ENCODE data around the gene WDR72.
"Not testable (repeated sequence)": the region's sequence is repeated elsewhere in the genome, so short reads cannot be mapped to it uniquely, and the experiment has no call there.

The WDR72 gene

GRCh38 chr15:53759411-53759931 is at the start of gene WDR72:
Gene WDR72, minus strand, starts transcription at chr15:53759663. Its CDS starts 26,514 bp downstream, at chr15:53733149.
- DNase-seq (ENCODE audit: low read depth, low spot score), result no peak
- no peak within 1 kb of the TSS for H3K27ac ChIP-seq

- no peak overlapping the region for H3K27ac ChIP-seq
- DNase-seq (ENCODE audit: low read depth, low spot score), result no peak
Observed at GRCh38 chr15:53808058-53808706, 48.7 kb upstream of the WDR72 start.

GRCh38 chr15:53807501-53807900 is 48.0 kb upstream of the WDR72 start:
- H3K27ac ChIP-seq, result no peak overlapping the region

GRCh38 chr15:53802672-53803071 is 43.2 kb upstream of the WDR72 start:
- H3K27ac ChIP-seq, result no peak overlapping the region

More at GRCh38 chr15:53807501-53807900, 48.0 kb upstream of the WDR72 start:
- DNase-seq (ENCODE audit: low read depth, low spot score), result no peak

GRCh38 chr15:53791581-53791980 is 32.1 kb upstream of the WDR72 start:
- no peak for DNase-seq (ENCODE audit: low read depth, low spot score)

More at GRCh38 chr15:53802672-53803071, 43.2 kb upstream of the WDR72 start:
- no peak for DNase-seq (ENCODE audit: low read depth, low spot score)

GRCh38 chr15:53789654-53790375 is 30.4 kb upstream of the WDR72 start:
- H3K27ac ChIP-seq, result no peak overlapping the region
- DNase-seq (ENCODE audit: low read depth, low spot score), result no peak

More at GRCh38 chr15:53791581-53791980, 32.1 kb upstream of the WDR72 start:
- no peak overlapping the region for H3K27ac ChIP-seq

GRCh38 chr15:53786401-53786800 is 26.9 kb upstream of the WDR72 start:
- no peak overlapping the region for H3K27ac ChIP-seq
- no peak for DNase-seq (ENCODE audit: low read depth, low spot score)

GRCh38 chr15:53785241-53785640 is 25.8 kb upstream of the WDR72 start:
- not testable (repeated sequence) for H3K27ac ChIP-seq; DNase-seq (ENCODE audit: low read depth, low spot score)

- H3K27ac ChIP-seq, result no peak overlapping the region
- no peak for DNase-seq (ENCODE audit: low read depth, low spot score)
Observed at GRCh38 chr15:53762916-53763315, 3.5 kb upstream of the WDR72 start.

GRCh38 chr15:53758412-53758811 is 1.1 kb downstream of the WDR72 start:
- DNase-seq (ENCODE audit: low read depth, low spot score), result no peak
- H3K27ac ChIP-seq, result no peak overlapping the region

- no peak overlapping the region for H3K27ac ChIP-seq
- no peak for DNase-seq (ENCODE audit: low read depth, low spot score)
Observed at GRCh38 chr15:53757906-53758305, 1.6 kb downstream of the WDR72 start.

- no peak for DNase-seq (ENCODE audit: low read depth, low spot score)
- H3K27ac ChIP-seq, result no peak overlapping the region
Observed at GRCh38 chr15:53753813-53754212, 5.7 kb downstream of the WDR72 start.

- no peak for DNase-seq (ENCODE audit: low read depth, low spot score)
- H3K27ac ChIP-seq, result no peak overlapping the region
Observed at GRCh38 chr15:53752406-53752805, 7.1 kb downstream of the WDR72 start.

- no peak for DNase-seq (ENCODE audit: low read depth, low spot score)
- no peak overlapping the region for H3K27ac ChIP-seq
Observed at GRCh38 chr15:53747501-53748068, 11.9 kb downstream of the WDR72 start.

GRCh38 chr15:53746101-53746500 is 13.4 kb downstream of the WDR72 start:
- DNase-seq (ENCODE audit: low read depth, low spot score), result peak; percentile 5
- H3K27ac ChIP-seq, result no peak overlapping the region

- DNase-seq (ENCODE audit: low read depth, low spot score), result no peak
- H3K27ac ChIP-seq, result no peak overlapping the region
Observed at GRCh38 chr15:53739651-53740050, 19.8 kb downstream of the WDR72 start.

- no peak overlapping the region for H3K27ac ChIP-seq
- DNase-seq (ENCODE audit: low read depth, low spot score), result no peak
Observed at GRCh38 chr15:53739187-53739586, 20.3 kb downstream of the WDR72 start.

- DNase-seq (ENCODE audit: low read depth, low spot score), result no peak
- no peak overlapping the region for H3K27ac ChIP-seq
Observed at GRCh38 chr15:53721334-53722087, 38.0 kb downstream of the WDR72 start.

GRCh38 chr15:53716909-53717876 is 42.3 kb downstream of the WDR72 start:
- DNase-seq (ENCODE audit: low read depth, low spot score), result no peak

More at GRCh38 chr15:53716909-53717876, 42.3 kb downstream of the WDR72 start:
- no peak overlapping the region for H3K27ac ChIP-seq

Data from epithelial cell of prostate (primary cell).